B cell (primary cell): Measurements from ENCODE around the gene RPL10A. TPM values are rescaled to one million over a fixed set of nuclear protein-coding genes. Genes with fewer than 3 reads are reported as not detected.
"Not testable (repeated sequence)": the region's sequence is repeated elsewhere in the genome, so short reads cannot be mapped to it uniquely, and the experiment has no call there.

ENCODE experiments used
- ATAC-seq: fragments of 200-7000 bp; cut with Tn5 transposase; one replicate; pipeline ENCODE4 v1.10.0; 2021; ENCODE audit warnings: low read depth, mild to moderate bottlenecking, moderate number of reproducible peaks, moderate library complexity
- CTCF ChIA-PET: fragments of 350-600 bp; sonication (Branson Sonifier 250); formaldehyde crosslinking; loops from one replicate; lab custom pipeline; 2021; ENCODE audit warnings: antibody characterized with exemption, inconsistent platforms; lab: Charles Lee
- POLR2A ChIA-PET: fragments of 350-600 bp; sonication (Branson Sonifier 250); formaldehyde crosslinking; loops from one replicate; lab custom pipeline; 2021; ENCODE audit warnings: antibody characterized with exemption; lab: Charles Lee
- DNase-seq: peaks from one replicate; pipeline ENCODE4 v3.0.0; 2013
- H2AFZ ChIP-seq: 2 replicates; pipeline ENCODE4 v1.6.1; 2012; ENCODE audit warnings: mild to moderate bottlenecking, low read depth, low read length; ENCODE audit not compliant: insufficient read depth, poor library complexity, severe bottlenecking
- H3K27ac ChIP-seq, 2 donors: 1 replicate in 1 of 2; 2 replicates in 1 of 2; pipeline ENCODE4 v1.5.1; 2012 to 2013; ENCODE audit warnings: low read length in 2 of 2, mild to moderate bottlenecking in 2 of 2, moderate library complexity in 1 of 2
- H3K27me3 ChIP-seq, 4 experiments: fragments of 200-600 bp in 1 of 4; sonication (generic) in 1 of 4; replicated peaks in 1 of 4; 1 replicate in 2 of 4; 2 replicates in 2 of 4; pipeline versions ENCODE4 v1.6.1 to v1.7.0; 2013 to 2016; ENCODE audit warnings: low read length in 3 of 4, mild to moderate bottlenecking in 2 of 4, mixed read lengths in 1 of 4, moderate library complexity in 1 of 4; ENCODE audit not compliant: insufficient read depth in 4 of 4, control insufficient read depth in 3 of 4; ENCODE audit errors: control extremely low read depth in 1 of 4
- H3K36me3 ChIP-seq, 2 experiments: replicated peaks in 1 of 2; 1 replicate in 1 of 2; 2 replicates in 1 of 2; pipeline versions ENCODE4 v1.6.1 to v1.7.1; 2013; ENCODE audit warnings: low read length in 1 of 2; ENCODE audit not compliant: insufficient read depth in 2 of 2, control insufficient read depth in 1 of 2; ENCODE audit errors: control extremely low read depth in 1 of 2, extremely low read depth in 1 of 2
- H3K4me1 ChIP-seq, 2 donors: fragments of 200-600 bp in 1 of 2; sonication (generic) in 1 of 2; 1 replicate in 1 of 2; 2 replicates in 1 of 2; pipeline versions ENCODE4 v1.5.1 to v1.6.1; 2013 to 2017; ENCODE audit warnings: low read length in 2 of 2; ENCODE audit not compliant: control insufficient read depth in 2 of 2, insufficient read depth in 2 of 2
- H3K4me2 ChIP-seq: replicated peaks from 2 replicates; pipeline ENCODE3; 2012; ENCODE audit warnings: mild to moderate bottlenecking, low read depth, low read length; ENCODE audit not compliant: poor library complexity, severe bottlenecking
- H3K4me3 ChIP-seq, 5 experiments: fragments of 200-600 bp in 1 of 5; sonication (generic) in 1 of 5; 1 replicate in 3 of 5; 2 replicates in 2 of 5; pipeline versions ENCODE4 v1.5.1 to v1.7.0; 2011 to 2016; ENCODE audit warnings: low read length in 4 of 5, mild to moderate bottlenecking in 4 of 5, low read depth in 2 of 5, control low read depth in 1 of 5, moderate library complexity in 1 of 5; ENCODE audit not compliant: insufficient read depth in 1 of 5; ENCODE audit errors: control extremely low read depth in 1 of 5, extremely low read depth in 1 of 5
- H3K79me2 ChIP-seq: fragments of 200-600 bp; sonication (generic); one replicate; pipeline ENCODE4 v1.6.0; 2016; ENCODE audit warnings: low read length; ENCODE audit not compliant: control insufficient read depth, insufficient read depth
- H3K9ac ChIP-seq: fragments of 200-600 bp; sonication (generic); 2 replicates; pipeline ENCODE4 v1.6.1; 2017; ENCODE audit warnings: mild to moderate bottlenecking, low read length, moderate library complexity
- H3K9me3 ChIP-seq, 3 donors: one replicate each; pipeline versions ENCODE4 v1.6.1 to v1.7.1; 2013; ENCODE audit warnings: low read length in 2 of 3; ENCODE audit not compliant: control insufficient read depth in 2 of 3, insufficient read depth in 1 of 3; ENCODE audit errors: control extremely low read depth in 1 of 3
- H4K20me1 ChIP-seq: 2 replicates; pipeline ENCODE4 v1.6.0; 2012; ENCODE audit warnings: mild to moderate bottlenecking, low read length; ENCODE audit not compliant: insufficient read depth, control insufficient read depth, poor library complexity, severe bottlenecking
- H3K27ac Mint-ChIP-seq: one replicate; pipeline ENCODE4 v1.8.0; 2021; ENCODE audit warnings: mixed read lengths
- H3K27me3 Mint-ChIP-seq: one replicate; pipeline ENCODE4 v1.8.0; 2021; ENCODE audit warnings: mixed read lengths
- H3K4me1 Mint-ChIP-seq: one replicate; pipeline ENCODE4 v1.8.0; 2021; ENCODE audit warnings: mixed read lengths
- H3K4me3 Mint-ChIP-seq: one replicate; pipeline ENCODE4 v1.8.0; 2021; ENCODE audit warnings: mixed read lengths
- H3K9me3 Mint-ChIP-seq: one replicate; pipeline ENCODE4 v1.8.0; 2022; ENCODE audit warnings: mixed read lengths; ENCODE audit not compliant: insufficient read depth
- CTCF ChIP-seq: fragments of 200-600 bp; IDR thresholded peaks from one replicate; pipeline ENCODE4 v1.8.0; 2022; ENCODE audit warnings: antibody characterized with exemption, mild to moderate bottlenecking
- EZH2 ChIP-seq: IDR thresholded peaks from 2 replicates; pipeline ENCODE4 v1.6.1; 2012; ENCODE audit warnings: borderline replicate concordance, low read depth, mild to moderate bottlenecking, moderate library complexity, low read length; ENCODE audit not compliant: insufficient read depth, poor library complexity, severe bottlenecking
- WGBS: methylation state at CpG from one replicate; pipeline ENCODE4 v1.1.5; 2013; ENCODE audit warnings: missing lambda C conversion rate; ENCODE audit not compliant: insufficient coverage; 5-methylcytosine and 5-hydroxymethylcytosine counted together
- intact Hi-C: fragments of 100-400 bp; cut with micrococcal nuclease; formaldehyde crosslinking; loops from one replicate; pipeline ENCODE4 v1.10.0; 2022
- polyA plus RNA-seq: library from polyadenylated mRNA; depleted of rRNA; stranded (reverse); fragments of >200 nt; gene quantifications from 2 replicates; pipeline ENCODE4 v1.2.3, GENCODE V29; 2012
- total RNA-seq, 2 donors: library from RNA; stranded (reverse); fragments of 120-200 nt in 1 of 2; gene quantifications; 1 replicate in 1 of 2; 2 replicates in 1 of 2; pipeline versions ENCODE4 v1.2.3 to v1.2.4, GENCODE V29; 2013 to 2022

Gene RPL10A
- total and polyA plus RNA-seq, 2 donors (not counting 1 experiment from before 2014, with no cell fraction given): 1,687 to 3,150 TPM

GRCh38 chr6:35516712-35517111, 48.5 kb downstream of the RPL10A start:
- no peak overlapping the region for H3K9ac ChIP-seq
- intact Hi-C loops: no loop called here
- H3K27ac ChIP-seq: no peak overlapping the region
- H3K27me3 Mint-ChIP-seq: peaks cover 4% of the 10 kb centered on the region
- H3K4me3 ChIP-seq: no peak overlapping the region
- DNase-seq (no peak), ATAC-seq (no peak)
- no peaks in the 10 kb centered on the region for H3K79me2 ChIP-seq
- peaks cover 2% of the 10 kb centered on the region for H3K4me1 Mint-ChIP-seq
- no peak overlapping the region for H3K4me3 Mint-ChIP-seq
- no peak overlapping the region for H3K27ac Mint-ChIP-seq
- 93% methylated on average over 3 of the region's 6 CpGs for WGBS
- H3K9me3 Mint-ChIP-seq: no peaks in the 10 kb centered on the region
- H3K36me3 ChIP-seq: no peaks in the 10 kb centered on the region
- peaks cover 0 to 14% (median 3%) of the 10 kb centered on the region in 4 experiments for H3K27me3 ChIP-seq
- no peak overlapping the region for H2AFZ ChIP-seq
- TF ChIP-seq EZH2 (no peak), CTCF (no peak)
- H4K20me1 ChIP-seq: no peaks in the 10 kb centered on the region
- H3K4me1 ChIP-seq: peaks cover under 1 to 4% of the 10 kb centered on the region in 2 donors
- peaks cover 0 to 5% (median 0%) of the 10 kb centered on the region in 3 donors for H3K9me3 ChIP-seq
- POLR2A ChIA-PET: no interaction called here
- H3K4me2 ChIP-seq: no peak overlapping the region
- CTCF ChIA-PET: interaction anchor here (0.7 to 0.8 kb wide), 2 partner anchors 221 to 460 kb away, joined by 3 read pairs; no protein-coding TSS in a partner anchor

GRCh38 chr6:35517978-35518377, 49.8 kb downstream of the RPL10A start:
- H3K9me3 ChIP-seq, H3K27me3 Mint-ChIP-seq, POLR2A ChIA-PET, H3K79me2 ChIP-seq, H3K36me3 ChIP-seq, H3K4me1 Mint-ChIP-seq, H3K4me1 ChIP-seq, H3K4me3 Mint-ChIP-seq, H3K9me3 Mint-ChIP-seq, H3K27ac ChIP-seq, H2AFZ ChIP-seq, H4K20me1 ChIP-seq, DNase-seq, ATAC-seq, H3K4me2 ChIP-seq, H3K9ac ChIP-seq, H3K4me3 ChIP-seq, H3K27me3 ChIP-seq, H3K27ac Mint-ChIP-seq, intact Hi-C loops: not testable (repeated sequence)
- 84% methylated on average over 4 of the region's 7 CpGs for WGBS
- CTCF ChIA-PET: interaction anchor here (0.5 to 1.2 kb wide), 2 partner anchors 40 to 219 kb away, joined by 4 read pairs; partner anchors contain the start of gene ARMC12
